ENCODE data around the gene PAPOLG. TPM values are rescaled to one million over a fixed set of nuclear protein-coding genes. Genes with fewer than 3 reads are reported as not detected.

The PAPOLG gene
- total and polyA plus RNA-seq, 2 of the 13 experiments (the other 11 are each of a cell fraction or from before 2014, with no cell fraction given), result 10.1 to 10.4 TPM

DNA sequence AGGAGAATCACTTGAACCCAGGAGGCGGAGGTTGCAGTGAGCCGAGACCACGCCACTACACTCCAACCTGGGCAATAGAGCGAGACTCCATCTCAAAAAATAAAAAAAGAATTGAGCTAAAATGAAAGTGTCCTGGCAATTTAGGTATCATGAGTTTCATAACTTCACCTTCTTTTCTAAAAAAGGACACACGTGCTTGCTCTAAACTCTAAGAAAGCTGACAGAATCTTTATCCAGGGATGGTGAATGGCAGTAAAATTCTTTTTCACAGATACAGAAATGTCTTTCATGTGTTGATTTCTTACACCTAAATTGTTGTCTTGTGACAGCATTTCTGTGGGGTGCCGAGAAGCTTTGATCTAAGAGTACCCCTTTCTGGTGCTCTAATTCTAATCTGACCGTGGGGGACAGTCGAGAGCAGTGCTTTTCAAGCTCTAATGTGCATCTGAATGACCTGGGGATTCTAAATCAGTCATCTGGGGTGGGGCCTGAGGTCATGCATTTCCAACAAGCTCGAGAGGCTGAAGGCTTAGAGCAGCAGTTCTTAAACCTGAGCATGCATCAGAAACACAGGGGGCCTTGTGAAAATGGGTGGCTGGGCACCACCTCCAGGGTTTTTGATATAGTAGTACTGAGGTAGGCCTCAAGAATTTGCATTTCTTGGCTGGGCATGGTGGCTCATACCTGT lies 83.2 kb downstream of the PAPOLG start:
- ChIA-PET POLR2A (no interaction called here), CTCF (ENCODE audit: low intra/inter-chr PET ratio, low total read pairs) (no interaction called here)
- in situ Hi-C loops (cut with HindIII; ENCODE audit: extremely low pct_ligation_motif_present, low pct_unique_long_range_greater_than_20kb) (no loop called here), intact Hi-C loops (cut with micrococcal nuclease; ENCODE audit: unreplicated experiment) (no loop called here)
- FAIRE-seq, result no peak
- WGBS (ENCODE audit: low lambda C conversion rate), result 53% methylated on average over 9 of the region's 9 CpGs
- H3K36me3 ChIP-seq (replicated peaks in 1 of 2; ENCODE audit: control insufficient read depth in 1 of 2, insufficient read depth in 2 of 2, low read length in 2 of 2), result no peaks in the 10 kb centered on the region
- ATAC-seq, result no peak
- H3K9me3 ChIP-seq (ENCODE audit: low read length), result no peaks in the 10 kb centered on the region
- no peak overlapping the region for H3K4me2 ChIP-seq (ENCODE audit: low read depth, low read length)
- H3K79me2 ChIP-seq (ENCODE audit: insufficient read depth, low read length), result no peaks in the 10 kb centered on the region
- no peak overlapping the region for H3K4me3 ChIP-seq (replicated peaks in 1 of 3; ENCODE audit: insufficient read depth in 1 of 3, low read depth in 2 of 3, low read length in 3 of 3)
- no peaks in the 10 kb centered on the region for H4K20me1 ChIP-seq (ENCODE audit: insufficient read depth, low read length)
- H2AFZ ChIP-seq (ENCODE audit: low read length), result no peak overlapping the region
- H3K9ac ChIP-seq (ENCODE audit: insufficient read depth, low read depth, low read length), result no peak overlapping the region
- BruUV-seq (replicated peaks), result no TSS peak
- H3K27me3 ChIP-seq (ENCODE audit: control insufficient read depth in 1 of 2, insufficient read depth in 2 of 2, low read length in 2 of 2), result peaks cover 2 to 29% of the 10 kb centered on the region in 2 experiments; a peak in 4 of 5 replicates
- no peak for DNase-seq (ENCODE audit: low spot score)
- H3K4me1 ChIP-seq (ENCODE audit: insufficient read depth, low read length), result no peaks in the 10 kb centered on the region
- H3K27ac ChIP-seq (ENCODE audit: extremely low read length, insufficient read depth, low read length), result no peak overlapping the region
- no peak for TF ChIP-seq AKNA (CRISPR knock-in tag; IDR thresholded peaks at IDR 0.05; ENCODE audit: borderline replicate concordance)
- TF ChIP-seq SMARCE1 (IDR thresholded peaks at IDR 0.05; ENCODE audit: borderline replicate concordance), result no peak
- TF ChIP-seq ZNF619 (CRISPR knock-in tag; IDR thresholded peaks at IDR 0.05), result no peak
- TF ChIP-seq MBD4 (IDR thresholded peaks at IDR 0.05; ENCODE audit: borderline replicate concordance, low read length), result no peak
- TF ChIP-seq FOXC1 (CRISPR knock-in tag; IDR thresholded peaks at IDR 0.05; ENCODE audit: borderline replicate concordance), result no peak
- no peak for TF ChIP-seq ZNF326 (CRISPR knock-in tag; IDR thresholded peaks at IDR 0.05; ENCODE audit: borderline replicate concordance)
- TF ChIP-seq, protein P1, sequence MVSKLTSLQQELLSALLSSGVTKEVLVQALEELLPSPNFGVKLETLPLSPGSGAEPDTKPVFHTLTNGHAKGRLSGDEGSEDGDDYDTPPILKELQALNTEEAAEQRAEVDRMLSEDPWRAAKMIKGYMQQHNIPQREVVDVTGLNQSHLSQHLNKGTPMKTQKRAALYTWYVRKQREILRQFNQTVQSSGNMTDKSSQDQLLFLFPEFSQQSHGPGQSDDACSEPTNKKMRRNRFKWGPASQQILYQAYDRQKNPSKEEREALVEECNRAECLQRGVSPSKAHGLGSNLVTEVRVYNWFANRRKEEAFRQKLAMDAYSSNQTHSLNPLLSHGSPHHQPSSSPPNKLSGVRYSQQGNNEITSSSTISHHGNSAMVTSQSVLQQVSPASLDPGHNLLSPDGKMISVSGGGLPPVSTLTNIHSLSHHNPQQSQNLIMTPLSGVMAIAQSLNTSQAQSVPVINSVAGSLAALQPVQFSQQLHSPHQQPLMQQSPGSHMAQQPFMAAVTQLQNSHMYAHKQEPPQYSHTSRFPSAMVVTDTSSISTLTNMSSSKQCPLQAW (CRISPR knock-in tag; IDR thresholded peaks at IDR 0.05), result no peak
- TF ChIP-seq, protein P2, sequence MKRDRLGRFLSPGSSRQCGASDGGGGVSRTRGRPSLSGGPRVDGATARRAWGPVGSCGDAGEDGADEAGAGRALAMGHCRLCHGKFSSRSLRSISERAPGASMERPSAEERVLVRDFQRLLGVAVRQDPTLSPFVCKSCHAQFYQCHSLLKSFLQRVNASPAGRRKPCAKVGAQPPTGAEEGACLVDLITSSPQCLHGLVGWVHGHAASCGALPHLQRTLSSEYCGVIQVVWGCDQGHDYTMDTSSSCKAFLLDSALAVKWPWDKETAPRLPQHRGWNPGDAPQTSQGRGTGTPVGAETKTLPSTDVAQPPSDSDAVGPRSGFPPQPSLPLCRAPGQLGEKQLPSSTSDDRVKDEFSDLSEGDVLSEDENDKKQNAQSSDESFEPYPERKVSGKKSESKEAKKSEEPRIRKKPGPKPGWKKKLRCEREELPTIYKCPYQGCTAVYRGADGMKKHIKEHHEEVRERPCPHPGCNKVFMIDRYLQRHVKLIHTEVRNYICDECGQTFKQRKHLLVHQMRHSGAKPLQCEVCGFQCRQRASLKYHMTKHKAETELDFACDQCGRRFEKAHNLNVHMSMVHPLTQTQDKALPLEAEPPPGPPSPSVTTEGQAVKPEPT (CRISPR knock-in tag; IDR thresholded peaks at IDR 0.05; ENCODE audit: low read depth), result no peak
- no peak for TF ChIP-seq STAT6 (CRISPR knock-in tag; IDR thresholded peaks at IDR 0.05; ENCODE audit: borderline replicate concordance)
- TF ChIP-seq, protein P3, sequence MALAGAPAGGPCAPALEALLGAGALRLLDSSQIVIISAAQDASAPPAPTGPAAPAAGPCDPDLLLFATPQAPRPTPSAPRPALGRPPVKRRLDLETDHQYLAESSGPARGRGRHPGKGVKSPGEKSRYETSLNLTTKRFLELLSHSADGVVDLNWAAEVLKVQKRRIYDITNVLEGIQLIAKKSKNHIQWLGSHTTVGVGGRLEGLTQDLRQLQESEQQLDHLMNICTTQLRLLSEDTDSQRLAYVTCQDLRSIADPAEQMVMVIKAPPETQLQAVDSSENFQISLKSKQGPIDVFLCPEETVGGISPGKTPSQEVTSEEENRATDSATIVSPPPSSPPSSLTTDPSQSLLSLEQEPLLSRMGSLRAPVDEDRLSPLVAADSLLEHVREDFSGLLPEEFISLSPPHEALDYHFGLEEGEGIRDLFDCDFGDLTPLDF (CRISPR knock-in tag; IDR thresholded peaks at IDR 0.05), result no peak
- TF ChIP-seq GZF1 (CRISPR knock-in tag; IDR thresholded peaks at IDR 0.05), result no peak

All from HepG2 (cell line).